ENCODE data around the gene ARFGAP3. TPM values are rescaled to one million over a fixed set of nuclear protein-coding genes. Genes with fewer than 3 reads are reported as not detected.
"Not testable (repeated sequence)": the region's sequence is repeated elsewhere in the genome, so short reads cannot be mapped to it uniquely, and the experiment has no call there.

Gene ARFGAP3
- polyA plus RNA-seq, 1 of the 3 experiments (the other 2 are of a cell fraction) = 12.6 TPM

DNA sequence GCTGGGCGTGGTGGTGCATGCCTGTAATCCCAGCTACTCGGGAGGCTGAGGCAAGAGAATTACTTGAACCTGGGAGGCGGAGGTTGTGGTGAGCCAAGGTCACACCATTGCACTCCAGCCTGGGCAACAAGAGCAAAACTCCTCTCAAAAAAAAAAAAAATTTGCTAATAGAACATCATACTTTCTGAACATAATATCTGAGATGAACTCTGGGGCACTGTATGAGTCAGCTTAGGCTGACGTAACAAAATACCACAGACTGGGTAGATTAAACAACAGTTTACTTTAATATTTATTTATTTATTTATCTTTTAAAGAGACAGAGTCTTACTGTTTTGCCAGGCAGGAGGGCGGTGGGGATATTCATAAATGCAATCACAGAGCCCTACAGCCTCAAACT lies 101.5 kb downstream of the ARFGAP3 start:
- H3K9ac ChIP-seq; H3F3A ChIP-seq (replicated peaks; ENCODE audit: insufficient read depth); H3K36me3 ChIP-seq (replicated peaks in 1 of 2; ENCODE audit: control insufficient read depth in 1 of 2, insufficient read depth in 2 of 2, low read length in 1 of 2); H3K4me2 ChIP-seq; H3K27me3 ChIP-seq (ENCODE audit: insufficient read depth); H4K20me1 ChIP-seq (ENCODE audit: insufficient read depth); DNase-seq; CTCF ChIA-PET; H3K9me3 ChIP-seq; POLR2A ChIA-PET; H2AFZ ChIP-seq (ENCODE audit: low read depth); H3K4me1 ChIP-seq (ENCODE audit: control insufficient read depth in 1 of 2, insufficient read depth in 2 of 2, low read depth in 1 of 2, low read length in 1 of 2); H3K9me2 ChIP-seq; H3K4me3 ChIP-seq (ENCODE audit: low read depth in 2 of 2, low read length in 1 of 2); H3K79me2 ChIP-seq (ENCODE audit: insufficient read depth): not testable (repeated sequence)
- TF ChIP-seq FOSL2 (IDR thresholded peaks at IDR 0.05; ENCODE audit: borderline replicate concordance, low read depth) = peak; percentile 67; the same call in 1 of the 2 replicates
- peak; percentile 80 for TF ChIP-seq RXRA (IDR thresholded peaks at IDR 0.05; ENCODE audit: borderline replicate concordance, low read depth)
- TF ChIP-seq JUND (IDR thresholded peaks at IDR 0.05) = peak; percentile 51; the same call in 1 of the 2 replicates
- H3K27ac ChIP-seq (ENCODE audit: low read depth in 2 of 2, low read length in 1 of 2) = peak overlapping the region in 1 of 2 experiments; percentile 55; a peak in 2 of 4 replicates
- WGBS (ENCODE audit: low lambda C conversion rate) = 41% methylated on average over 3 of the region's 5 CpGs

DNA sequence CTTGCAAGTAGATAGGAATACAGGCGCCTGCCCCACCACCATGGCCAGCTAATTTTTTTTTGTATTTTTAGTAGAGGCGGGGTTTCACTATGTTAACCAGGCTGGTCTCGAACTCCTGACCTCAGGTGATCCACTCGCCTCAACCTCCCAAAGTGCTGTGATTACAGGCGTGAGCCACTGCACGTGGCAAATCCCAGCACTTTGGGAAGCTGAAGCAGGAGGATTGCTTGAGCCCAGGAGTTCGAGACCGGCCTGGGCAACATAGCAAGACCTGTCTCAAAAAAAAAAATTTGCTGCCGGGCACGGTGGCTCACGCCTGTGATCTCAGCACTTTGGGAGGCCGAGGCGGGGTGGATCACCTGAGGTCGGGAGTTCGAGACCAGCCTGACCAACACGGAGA lies 102.0 kb downstream of the ARFGAP3 start:
- H3K9me3 ChIP-seq; H3K79me2 ChIP-seq (ENCODE audit: insufficient read depth); H4K20me1 ChIP-seq (ENCODE audit: insufficient read depth); H3K9ac ChIP-seq; H3K4me2 ChIP-seq; H3F3A ChIP-seq (replicated peaks; ENCODE audit: insufficient read depth); DNase-seq; H2AFZ ChIP-seq (ENCODE audit: low read depth); POLR2A ChIA-PET; CTCF ChIA-PET; H3K27me3 ChIP-seq (ENCODE audit: insufficient read depth); H3K36me3 ChIP-seq (replicated peaks in 1 of 2; ENCODE audit: control insufficient read depth in 1 of 2, insufficient read depth in 2 of 2, low read length in 1 of 2); H3K4me3 ChIP-seq (ENCODE audit: low read depth in 2 of 2, low read length in 1 of 2); H3K4me1 ChIP-seq (ENCODE audit: control insufficient read depth in 1 of 2, insufficient read depth in 2 of 2, low read depth in 1 of 2, low read length in 1 of 2); H3K9me2 ChIP-seq: not testable (repeated sequence)
- H3K27ac ChIP-seq (ENCODE audit: low read depth in 2 of 2, low read length in 1 of 2) = peak overlapping the region in 1 of 2 experiments; percentile 55; a peak in 2 of 4 replicates
- WGBS (ENCODE audit: low lambda C conversion rate) = 74% methylated on average over 10 of the region's 16 CpGs

DNA sequence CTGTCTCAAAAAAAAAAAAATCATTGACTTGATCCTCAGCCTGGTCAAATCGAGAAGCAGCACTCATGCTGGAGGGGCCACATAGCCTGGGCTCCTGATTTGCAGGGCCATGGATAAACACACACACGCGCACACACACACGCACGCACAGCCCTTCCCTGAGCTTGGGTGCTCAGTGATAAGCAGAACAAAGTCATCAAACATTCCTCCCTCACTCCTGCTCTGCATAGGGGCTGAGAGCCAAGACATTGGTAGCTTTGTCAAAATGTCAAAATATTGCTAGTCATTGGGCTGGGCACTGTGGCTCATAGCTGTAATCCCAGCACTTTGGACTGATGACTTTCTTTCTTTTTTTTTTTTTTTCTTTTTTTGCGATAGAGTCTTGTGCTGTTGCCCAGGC lies 102.4 kb downstream of the ARFGAP3 start:
- Histone ChIP-seq H3K4me3 (ENCODE audit: low read depth in 2 of 2, low read length in 1 of 2) (no peak overlapping the region), H3K9ac (no peak overlapping the region), H3K9me3 (no peaks in the 10 kb centered on the region), H3K27ac (ENCODE audit: low read depth in 2 of 2, low read length in 1 of 2) (peak overlapping the region in 1 of 2 experiments; percentile 55; a peak in 2 of 4 replicates), H2AFZ (ENCODE audit: low read depth) (no peak overlapping the region), H3K79me2 (ENCODE audit: insufficient read depth) (no peaks in the 10 kb centered on the region), H4K20me1 (ENCODE audit: insufficient read depth) (no peaks in the 10 kb centered on the region), H3F3A (replicated peaks; ENCODE audit: insufficient read depth) (no peaks in the 10 kb centered on the region), H3K27me3 (ENCODE audit: insufficient read depth) (no peaks in the 10 kb centered on the region), H3K4me1 (ENCODE audit: control insufficient read depth in 1 of 2, insufficient read depth in 2 of 2, low read depth in 1 of 2, low read length in 1 of 2) (peaks cover 0 to 5% of the 10 kb centered on the region in 2 experiments; a peak in 1 of 4 replicates), H3K36me3 (replicated peaks in 1 of 2; ENCODE audit: control insufficient read depth in 1 of 2, insufficient read depth in 2 of 2, low read length in 1 of 2) (no peaks in the 10 kb centered on the region), H3K4me2 (no peak overlapping the region), H3K9me2 (no peaks in the 10 kb centered on the region)
- TF ChIP-seq RCOR1 (IDR thresholded peaks at IDR 0.05; ENCODE audit: low read length) = no peak
- TF ChIP-seq, protein P1, sequence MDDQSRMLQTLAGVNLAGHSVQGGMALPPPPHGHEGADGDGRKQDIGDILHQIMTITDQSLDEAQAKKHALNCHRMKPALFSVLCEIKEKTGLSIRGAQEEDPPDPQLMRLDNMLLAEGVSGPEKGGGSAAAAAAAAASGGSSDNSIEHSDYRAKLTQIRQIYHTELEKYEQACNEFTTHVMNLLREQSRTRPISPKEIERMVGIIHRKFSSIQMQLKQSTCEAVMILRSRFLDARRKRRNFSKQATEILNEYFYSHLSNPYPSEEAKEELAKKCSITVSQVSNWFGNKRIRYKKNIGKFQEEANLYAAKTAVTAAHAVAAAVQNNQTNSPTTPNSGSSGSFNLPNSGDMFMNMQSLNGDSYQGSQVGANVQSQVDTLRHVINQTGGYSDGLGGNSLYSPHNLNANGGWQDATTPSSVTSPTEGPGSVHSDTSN (IDR thresholded peaks at IDR 0.05) = 0 out of 2 replicates have a peak, but pooled peaks have one; percentile 15
- DNase-seq = no peak
- ChIA-PET CTCF (no interaction called here), POLR2A (interaction anchor here (0.6 kb wide), 1 partner anchor 36 kb away, joined by 3 read pairs; no protein-coding TSS in a partner anchor)
- 67% methylated on average over 1 of the region's 6 CpGs for WGBS (ENCODE audit: low lambda C conversion rate)

All from SK-N-SH (cell line).